Spinal cord (tissue), 4 donors: ENCODE results near the gene TAS2R5. TPM values are rescaled to one million over a fixed set of nuclear protein-coding genes. Genes with fewer than 3 reads are reported as not detected.

ENCODE experiments used
- polyA plus RNA-seq, 2 donors: library from polyadenylated mRNA; unstranded; fragments of 120-200 nt; gene quantifications; one replicate each; pipeline ENCODE4 v1.2.1, GENCODE V29; 2013; ENCODE audit not compliant: insufficient read length in 2 of 2
- total RNA-seq, 2 donors: library from RNA; depleted of rRNA in 1 of 2; stranded (reverse); fragments of 120-200 nt in 1 of 2; fragments of >200 nt in 1 of 2; gene quantifications; one replicate each; pipeline versions ENCODE4 v1.2.3 to v1.2.4, GENCODE V29; 2013 to 2014

TAS2R5 gene
- total and polyA plus RNA-seq, 4 donors, result 2.4 to 4.7 (median 3.6) TPM

Other genes starting within 250 kb of the TAS2R5 start
- gene AGK, start 238.8 kb upstream of the TAS2R5 start, total RNA-seq, result 10 to 100 TPM; 43.7 to 65.7 TPM
- 10 to 100 TPM; 48.5 TPM for gene AGK, start 238.8 kb upstream of the TAS2R5 start, polyA plus RNA-seq
- 10 to 100 TPM; 23.7 to 33.7 TPM for gene DENND11, start 88.1 kb upstream of the TAS2R5 start, total RNA-seq
- gene DENND11, start 88.1 kb upstream of the TAS2R5 start, polyA plus RNA-seq, result 10 to 100 TPM; 23.1 to 27.2 TPM
- gene WEE2, start 81.9 kb upstream of the TAS2R5 start, total RNA-seq, result under 1 TPM; 0.22 to 0.30 TPM
- under 1 TPM; 0.53 to 0.57 TPM for gene WEE2, start 81.9 kb upstream of the TAS2R5 start, polyA plus RNA-seq
- 100 to 1,000 TPM in 1 of 2 donors, 10 to 100 TPM in 1; 86.5 to 150 TPM for gene SSBP1, start 51.9 kb upstream of the TAS2R5 start, total RNA-seq
- gene SSBP1, start 51.9 kb upstream of the TAS2R5 start, polyA plus RNA-seq, result 100 to 1,000 TPM; 117 to 119 TPM
- 1 to 10 TPM; 3.6 to 5.7 TPM for gene TAS2R3, start 26.1 kb upstream of the TAS2R5 start, total RNA-seq
- under 1 TPM; 0.33 to 0.40 TPM for gene TAS2R3, start 26.1 kb upstream of the TAS2R5 start, polyA plus RNA-seq
- gene TAS2R4, start 13.5 kb upstream of the TAS2R5 start, total RNA-seq, result 1 to 10 TPM; 3.4 to 4.5 TPM
- 1 to 10 TPM; 1.4 to 3.4 TPM for gene TAS2R4, start 13.5 kb upstream of the TAS2R5 start, polyA plus RNA-seq
- gene PRSS37, start 51.3 kb downstream of the TAS2R5 start, total RNA-seq, result not detected
- under 1 TPM; 0.24 to 0.45 TPM for gene PRSS37, start 51.3 kb downstream of the TAS2R5 start, polyA plus RNA-seq
- gene OR9A4, start 126.2 kb downstream of the TAS2R5 start, total RNA-seq, result under 1 TPM; 0.11 to 0.30 TPM
- not detected for gene OR9A4, start 126.2 kb downstream of the TAS2R5 start, polyA plus RNA-seq
- 1 to 10 TPM in 1 of 2 donors, under 1 TPM in 1; 0.17 to 2.1 TPM for gene CLEC5A, start 156.8 kb downstream of the TAS2R5 start, total RNA-seq
- under 1 TPM in 1 of 2 donors, not detected in 1; 0.05 TPM for gene CLEC5A, start 156.8 kb downstream of the TAS2R5 start, polyA plus RNA-seq
- not detected for gene TAS2R38, start 183.6 kb downstream of the TAS2R5 start, total RNA-seq
- gene TAS2R38, start 183.6 kb downstream of the TAS2R5 start, polyA plus RNA-seq, result not detected
- gene MGAM, start 205.7 kb downstream of the TAS2R5 start, total RNA-seq, result 1 to 10 TPM in 1 of 2 donors, under 1 TPM in 1; 0.61 to 6.9 TPM
- under 1 TPM; 0.57 to 0.59 TPM for gene MGAM, start 205.7 kb downstream of the TAS2R5 start, polyA plus RNA-seq